Liver (tissue), 9 donors: ENCODE data around the gene TMED9. TPM values are rescaled to one million over a fixed set of nuclear protein-coding genes. Genes with fewer than 3 reads are reported as not detected.

Experiments
- DNase-seq: peaks from one replicate; pipeline ENCODE4 v3.0.0-alpha.2; 2017; ENCODE audit warnings: low spot score
- H3K27ac ChIP-seq, 2 donors: one replicate each; pipeline ENCODE4 v1.7.0; 2013; ENCODE audit warnings: inconsistent platforms in 2 of 2, low read length in 2 of 2, control low read depth in 1 of 2, low read depth in 1 of 2, mild to moderate bottlenecking in 1 of 2
- H3K27me3 ChIP-seq, 4 donors: one replicate each; pipeline versions ENCODE4 v1.6.1 to v1.7.0; 2013; ENCODE audit warnings: low read length in 3 of 4, inconsistent platforms in 1 of 4, mild to moderate bottlenecking in 1 of 4, moderate library complexity in 1 of 4; ENCODE audit not compliant: control insufficient read depth in 4 of 4, insufficient read depth in 4 of 4
- H3K36me3 ChIP-seq, 4 donors: one replicate each; pipeline versions ENCODE4 v1.6.1 to v1.7.0; 2013; ENCODE audit warnings: low read length in 3 of 4, mild to moderate bottlenecking in 3 of 4, low read depth in 1 of 4, moderate library complexity in 1 of 4; ENCODE audit not compliant: control insufficient read depth in 4 of 4, insufficient read depth in 3 of 4
- H3K4me1 ChIP-seq, 4 donors: one replicate each; pipeline versions ENCODE4 v1.6.1 to v1.7.0; 2013; ENCODE audit warnings: low read length in 3 of 4, mild to moderate bottlenecking in 3 of 4, moderate library complexity in 1 of 4; ENCODE audit not compliant: control insufficient read depth in 4 of 4, insufficient read depth in 4 of 4
- H3K4me3 ChIP-seq, 3 donors: one replicate each; pipeline versions ENCODE4 v1.6.1 to v1.7.0; 2013; ENCODE audit warnings: low read length in 3 of 3, control low read depth in 1 of 3, low read depth in 1 of 3, mild to moderate bottlenecking in 1 of 3
- H3K9ac ChIP-seq, 2 donors: one replicate each; pipeline ENCODE4 v1.7.0; 2013; ENCODE audit warnings: low read length in 2 of 2, mild to moderate bottlenecking in 2 of 2, moderate library complexity in 2 of 2, control low read depth in 1 of 2, low read depth in 1 of 2
- H3K9me3 ChIP-seq, 4 donors: one replicate each; pipeline versions ENCODE4 v1.6.1 to v1.7.0; 2013; ENCODE audit warnings: low read length in 3 of 4; ENCODE audit not compliant: control insufficient read depth in 4 of 4
- CTCF ChIP-seq: fragments of 150-350 bp; IDR thresholded peaks from 2 replicates; pipeline ENCODE4 v1.5.1; 2017; ENCODE audit warnings: improper control_type of control experiment, low read depth, low read length; ENCODE audit not compliant: missing input control
- EGR1 ChIP-seq, 2 donors: IDR thresholded peaks; 2 replicates each; pipeline ENCODE4 v1.6.1; 2016 to 2018; ENCODE audit warnings: antibody characterized with exemption in 2 of 2, low read depth in 2 of 2
- FOXA1 ChIP-seq: IDR thresholded peaks from 2 replicates; pipeline ENCODE4 v1.6.1; 2016; ENCODE audit warnings: antibody characterized with exemption
- FOXA2 ChIP-seq: IDR thresholded peaks from 2 replicates; pipeline ENCODE4 v1.6.1; 2016; ENCODE audit warnings: antibody characterized with exemption
- GABPA ChIP-seq, 2 donors: IDR thresholded peaks in 1 of 2; conservative IDR thresholded peaks in 1 of 2; 2 replicates each; pipeline ENCODE4 v1.6.1; 2016; ENCODE audit warnings: antibody characterized with exemption in 2 of 2, mild to moderate bottlenecking in 1 of 2, moderate library complexity in 1 of 2
- HNF4A ChIP-seq, 2 donors: conservative IDR thresholded peaks; 2 replicates each; pipeline ENCODE4 v1.6.1; 2016; ENCODE audit warnings: antibody characterized with exemption in 2 of 2, mild to moderate bottlenecking in 2 of 2
- NR2F2 ChIP-seq: IDR thresholded peaks from 2 replicates; pipeline ENCODE4 v1.6.1; 2016; ENCODE audit warnings: antibody characterized with exemption
- RAD21 ChIP-seq, 2 donors: IDR thresholded peaks; 2 replicates each; pipeline ENCODE4 v1.6.1; 2016; ENCODE audit warnings: antibody characterized with exemption in 2 of 2, mild to moderate bottlenecking in 2 of 2
- RXRA ChIP-seq, 2 donors: IDR thresholded peaks; 2 replicates each; pipeline ENCODE4 v1.6.1; 2017 to 2018; ENCODE audit warnings: antibody characterized with exemption in 2 of 2, mild to moderate bottlenecking in 1 of 2
- SP1 ChIP-seq: IDR thresholded peaks from 2 replicates; pipeline ENCODE4 v1.6.1; 2018; ENCODE audit warnings: antibody characterized with exemption, mild to moderate bottlenecking
- TAF1 ChIP-seq: conservative IDR thresholded peaks from 2 replicates; pipeline ENCODE4 v1.6.1; 2016; ENCODE audit warnings: antibody characterized with exemption, mild to moderate bottlenecking
- YY1 ChIP-seq: IDR thresholded peaks from 2 replicates; pipeline ENCODE4 v1.6.1; 2016; ENCODE audit warnings: antibody characterized with exemption, mild to moderate bottlenecking
- ZBTB33 ChIP-seq: IDR thresholded peaks from 2 replicates; pipeline ENCODE4 v1.6.1; 2016; ENCODE audit warnings: antibody characterized with exemption
- WGBS: extraction: QIAGEN DNeasy Blood & Tissue Kit; methylation state at CpG from one replicate; pipeline ENCODE4 v1.1.7; 2013; 5-methylcytosine and 5-hydroxymethylcytosine counted together
- polyA plus RNA-seq, 2 donors: library from polyadenylated mRNA; stranded (reverse) in 1 of 2; unstranded in 1 of 2; fragments of 200-250 nt in 1 of 2; fragments of >200 nt in 1 of 2; fragmentation: Nextera tagmentation in 1 of 2; extraction: Ambion mirVana in 1 of 2; gene quantifications; one replicate each; pipeline versions ENCODE4 v1.2.1 to v1.2.3, GENCODE V29; 2013 to 2015
- total RNA-seq, 2 donors: library from RNA; depleted of rRNA; stranded (reverse); fragments of >200 nt; gene quantifications; one replicate each; pipeline ENCODE4 v1.2.3, GENCODE V29; 2014
- TF ChIP-seq, protein P1 (sequence below): IDR thresholded peaks from 2 replicates; pipeline ENCODE4 v1.6.1; 2016; ENCODE audit warnings: antibody characterized with exemption
- donor health status: healthy.
- donor health status: healthy.
- donor health status: healthy.
- donor health status: healthy.
- donor health status: healthy.

The TMED9 gene
- total and polyA plus RNA-seq, 4 donors, result 66.7 to 234 (median 106) TPM

DNA sequence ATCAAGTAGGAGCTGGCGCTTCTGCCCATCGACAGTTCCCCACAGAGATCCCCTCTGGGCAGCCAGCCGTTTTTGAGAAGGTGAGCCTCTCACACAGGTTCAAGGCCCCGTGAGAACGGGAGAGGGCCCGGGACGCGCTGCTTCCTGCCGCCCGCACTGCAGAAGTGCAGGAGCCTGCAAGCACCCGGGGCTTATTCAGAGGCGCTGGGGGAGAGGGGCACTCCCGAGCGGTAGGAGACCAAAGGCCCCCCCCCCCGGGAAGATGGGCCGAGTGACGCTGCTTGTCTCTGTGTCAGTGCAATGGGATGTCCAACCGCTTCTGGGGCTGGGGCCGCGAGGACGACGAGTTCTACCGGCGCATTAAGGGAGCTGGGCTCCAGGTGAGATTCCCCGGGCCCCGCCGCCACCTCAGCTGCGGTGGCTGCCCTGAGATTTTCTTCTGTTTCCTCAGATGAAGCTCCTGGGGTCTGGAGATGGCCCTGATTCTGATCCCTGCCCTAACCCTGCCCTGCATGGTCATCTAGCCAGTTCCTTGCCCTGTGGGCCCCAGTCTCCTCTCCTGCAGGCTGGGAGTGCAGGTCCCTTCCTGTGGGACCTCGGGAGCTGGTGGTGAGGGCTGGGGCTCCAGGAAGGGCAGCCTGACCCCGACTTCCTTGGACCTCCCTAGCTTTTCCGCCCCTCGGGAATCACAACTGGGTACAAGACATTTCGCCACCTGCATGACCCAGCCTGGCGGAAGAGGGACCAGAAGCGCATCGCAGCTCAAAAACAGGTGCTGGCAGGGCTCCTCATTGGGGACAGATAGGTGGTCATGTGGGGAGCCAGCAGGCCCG is 16.5 kb downstream of the TMED9 start:
- H3K27ac ChIP-seq, result no peak overlapping the region
- DNase-seq, result no peak
- H3K4me1 ChIP-seq, result peaks cover 0 to 8% (median 0%) of the 10 kb centered on the region in 4 donors
- 92% methylated on average over 37 of the region's 37 CpGs for WGBS
- TF ChIP-seq, protein P1, sequence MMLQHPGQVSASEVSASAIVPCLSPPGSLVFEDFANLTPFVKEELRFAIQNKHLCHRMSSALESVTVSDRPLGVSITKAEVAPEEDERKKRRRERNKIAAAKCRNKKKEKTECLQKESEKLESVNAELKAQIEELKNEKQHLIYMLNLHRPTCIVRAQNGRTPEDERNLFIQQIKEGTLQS, result no peak
- TF ChIP-seq FOXA2 (no peak), TAF1 (no peak), RAD21 (IDR thresholded peaks at IDR 0.05) (no peak), CTCF (no peak), HNF4A (conservative IDR thresholded peaks at IDR 0.05) (no peak), SP1 (no peak), FOXA1 (no peak), GABPA (IDR thresholded peaks at IDR 0.05 in 1 of 2, conservative IDR thresholded peaks at IDR 0.05 in 1 of 2) (no peak), NR2F2 (no peak), RXRA (IDR thresholded peaks at IDR 0.05) (no peak), ZBTB33 (no peak), YY1 (no peak)
- no peaks in the 10 kb centered on the region for H3K27me3 ChIP-seq
- H3K9me3 ChIP-seq, result no peaks in the 10 kb centered on the region
- H3K36me3 ChIP-seq, result peaks cover 0 to 14% (median 0%) of the 10 kb centered on the region in 4 donors
- H3K9ac ChIP-seq, result no peak overlapping the region
- H3K4me3 ChIP-seq, result no peak overlapping the region

DNA sequence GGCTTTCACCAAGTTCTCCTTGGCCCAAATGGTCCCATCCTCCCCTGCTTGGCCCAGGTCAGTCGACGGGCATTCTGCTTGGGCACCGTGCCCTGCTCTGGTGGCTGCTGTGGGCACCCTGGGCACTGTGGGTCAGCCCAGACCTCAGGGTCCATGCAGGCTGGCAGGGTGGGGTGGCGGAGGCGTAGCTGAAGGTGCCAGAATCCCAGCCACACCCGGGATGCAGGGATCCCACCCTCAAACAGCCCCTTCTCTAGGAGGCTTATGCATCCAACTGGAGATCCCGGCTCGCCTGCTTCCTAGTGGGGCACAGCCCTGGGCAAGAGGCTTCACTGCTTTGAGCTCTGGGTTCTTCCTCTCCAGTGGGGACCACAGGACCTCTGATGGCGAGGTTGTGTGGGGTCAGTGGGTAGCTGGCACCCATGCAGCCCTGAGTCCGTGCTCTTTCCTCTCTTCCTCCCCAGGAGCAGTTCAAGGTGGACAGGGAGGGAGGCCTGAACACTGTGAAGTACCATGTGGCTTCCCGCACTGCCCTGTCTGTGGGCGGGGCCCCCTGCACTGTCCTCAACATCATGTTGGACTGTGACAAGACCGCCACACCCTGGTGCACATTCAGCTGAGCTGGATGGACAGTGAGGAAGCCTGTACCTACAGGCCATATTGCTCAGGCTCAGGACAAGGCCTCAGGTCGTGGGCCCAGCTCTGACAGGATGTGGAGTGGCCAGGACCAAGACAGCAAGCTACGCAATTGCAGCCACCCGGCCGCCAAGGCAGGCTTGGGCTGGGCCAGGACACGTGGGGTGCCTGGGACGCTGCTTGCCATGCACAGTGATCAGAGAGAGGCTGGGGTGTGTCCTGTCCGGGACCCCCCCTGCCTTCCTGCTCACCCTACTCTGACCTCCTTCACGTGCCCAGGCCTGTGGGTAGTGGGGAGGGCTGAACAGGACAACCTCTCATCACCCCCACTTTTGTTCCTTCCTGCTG is 17.4 kb downstream of the TMED9 start:
- TF ChIP-seq EGR1 (IDR thresholded peaks at IDR 0.05; ENCODE audit: low read depth in 2 of 2) (no peak), NR2F2 (no peak), CTCF (no peak), FOXA1 (no peak)
- Histone ChIP-seq H3K9me3 (no peaks in the 10 kb centered on the region), H3K36me3 (peaks cover 0 to 14% (median 0%) of the 10 kb centered on the region in 4 donors), H3K9ac (no peak overlapping the region), H3K4me1 (peaks cover 0 to 8% (median 0%) of the 10 kb centered on the region in 4 donors), H3K27me3 (no peaks in the 10 kb centered on the region), H3K4me3 (no peak overlapping the region), H3K27ac (no peak overlapping the region)
- DNase-seq, result no peak
- 87% methylated on average over 21 of the region's 21 CpGs for WGBS
